HG03196 (cell line): Measurements from ENCODE around the gene PXDN.

ENCODE experiments used
- ATAC-seq: cut with Tn5 transposase; IDR thresholded peaks from one replicate; pipeline ENCODE4 v1.9.1; 2021; ENCODE audit not compliant: unreplicated experiment

Gene PXDN

DNA sequence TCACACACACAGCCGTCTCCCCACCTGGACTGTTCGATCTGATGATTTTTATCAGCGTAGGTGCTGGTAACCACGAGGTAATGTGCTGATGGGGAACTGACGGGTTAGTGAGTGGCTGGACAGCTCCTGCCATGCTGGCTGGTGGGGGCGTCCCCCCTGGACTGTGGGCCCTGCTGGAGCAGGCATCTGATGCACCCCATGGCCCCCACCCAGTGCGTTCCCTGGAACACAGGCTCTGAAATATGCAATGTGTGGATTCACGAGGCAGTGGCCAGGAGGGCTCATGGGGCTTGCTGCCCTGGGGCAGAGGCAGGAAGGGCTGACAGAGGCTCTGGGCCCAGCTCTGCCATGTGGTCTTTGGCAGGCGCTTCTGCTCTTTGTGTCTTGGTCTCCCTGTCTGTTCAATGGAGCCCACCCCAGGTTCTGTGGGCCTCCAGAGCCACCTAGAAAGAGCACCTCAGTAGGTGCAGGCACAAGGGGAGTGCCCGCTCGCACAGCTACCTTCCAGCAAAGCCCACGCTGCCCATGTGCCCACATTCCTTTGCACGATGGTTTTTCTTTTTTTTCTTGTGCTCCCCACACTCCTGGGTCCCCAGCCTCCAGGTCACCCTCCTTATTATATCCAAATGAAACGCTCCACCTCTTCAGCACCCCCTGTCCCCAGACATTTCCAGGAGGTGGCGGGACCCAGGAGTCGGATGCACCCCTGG lies 10.3 kb upstream of the PXDN start:
- no peak for ATAC-seq

DNA sequence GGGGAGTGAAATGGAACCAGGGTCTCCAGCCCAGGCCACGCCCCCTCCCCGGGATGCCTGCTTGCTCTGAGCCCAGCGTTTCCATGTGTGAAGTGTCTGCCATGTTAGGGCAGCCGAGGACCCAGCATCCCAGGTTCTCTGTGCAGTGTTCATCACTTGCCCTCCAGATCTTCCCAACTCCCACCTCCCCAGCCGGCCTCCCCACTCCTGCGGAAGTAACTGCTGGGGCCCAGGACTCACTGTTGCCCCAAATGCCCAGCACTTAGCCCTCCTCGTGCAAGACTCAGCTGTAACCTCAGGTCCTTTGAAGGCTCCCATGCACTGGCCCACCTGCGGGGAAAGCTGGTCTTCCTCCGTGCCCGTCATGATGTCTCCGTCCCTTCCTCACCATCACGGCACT lies 9.7 kb upstream of the PXDN start:
- no peak for ATAC-seq

DNA sequence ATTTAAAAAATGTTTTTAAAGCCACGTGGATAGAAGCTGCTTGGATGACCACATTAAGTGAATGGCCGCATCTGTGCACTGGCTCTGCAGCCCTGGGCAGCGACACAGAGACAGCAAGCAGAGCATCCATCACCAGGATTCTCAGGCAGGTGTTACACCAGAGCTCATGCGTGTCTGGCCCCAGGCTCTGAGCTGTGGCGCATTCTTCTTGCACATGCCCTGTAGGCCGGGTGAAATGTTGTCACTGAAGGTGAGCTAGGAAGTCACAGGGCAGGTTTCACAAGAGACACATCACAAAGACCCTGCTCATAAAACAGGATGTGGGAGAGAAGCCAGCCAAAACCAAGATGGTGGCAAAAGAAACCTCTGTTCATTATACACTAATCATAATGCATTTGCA lies 8.4 kb upstream of the PXDN start:
- no peak for ATAC-seq

DNA sequence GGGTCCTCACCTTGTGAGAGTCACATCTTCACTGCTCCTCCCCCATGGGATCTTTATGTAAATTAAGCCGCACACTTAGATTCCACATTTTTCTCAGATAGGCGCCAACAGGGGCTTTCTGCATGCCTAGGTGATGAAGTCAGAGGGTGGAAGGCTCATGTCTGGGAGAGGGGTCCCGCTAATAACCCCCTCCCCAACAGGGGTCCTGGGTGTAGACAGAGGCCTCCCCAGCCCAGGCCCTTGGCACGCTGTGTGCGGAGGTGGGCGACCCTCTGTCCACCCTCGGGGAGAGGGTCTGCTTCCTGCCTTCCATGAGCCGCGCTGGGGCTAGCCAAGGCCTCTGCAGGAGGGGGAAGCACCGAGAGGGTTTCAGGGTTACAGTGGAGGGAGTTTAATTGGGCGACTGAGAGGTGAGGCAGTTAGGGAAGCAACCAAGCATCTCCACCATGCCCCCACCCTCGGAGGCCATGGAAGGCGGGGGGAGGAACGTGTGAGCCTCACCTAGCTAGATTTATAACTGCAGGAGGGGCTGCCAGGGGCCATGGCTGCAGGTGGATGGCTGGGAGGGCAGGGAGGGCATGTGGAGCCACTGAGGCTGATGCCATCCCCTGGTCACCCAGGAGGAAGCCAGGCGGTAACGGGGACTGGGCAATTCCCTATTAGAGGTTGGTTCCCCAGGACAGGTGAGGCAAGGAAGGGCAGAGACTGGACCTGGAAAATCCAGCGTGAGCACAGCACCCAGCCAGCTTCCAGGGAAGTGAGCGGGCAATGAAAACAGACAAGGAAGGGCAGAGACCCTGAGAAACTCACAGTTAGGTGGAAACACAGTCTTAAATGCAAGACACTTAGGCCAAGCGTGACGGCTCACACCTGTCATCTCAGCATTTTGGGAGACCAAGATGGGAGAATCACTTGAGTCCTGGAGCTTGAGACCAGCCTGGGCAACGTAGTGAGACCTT lies 7.7 kb upstream of the PXDN start:
- no peak for ATAC-seq

DNA sequence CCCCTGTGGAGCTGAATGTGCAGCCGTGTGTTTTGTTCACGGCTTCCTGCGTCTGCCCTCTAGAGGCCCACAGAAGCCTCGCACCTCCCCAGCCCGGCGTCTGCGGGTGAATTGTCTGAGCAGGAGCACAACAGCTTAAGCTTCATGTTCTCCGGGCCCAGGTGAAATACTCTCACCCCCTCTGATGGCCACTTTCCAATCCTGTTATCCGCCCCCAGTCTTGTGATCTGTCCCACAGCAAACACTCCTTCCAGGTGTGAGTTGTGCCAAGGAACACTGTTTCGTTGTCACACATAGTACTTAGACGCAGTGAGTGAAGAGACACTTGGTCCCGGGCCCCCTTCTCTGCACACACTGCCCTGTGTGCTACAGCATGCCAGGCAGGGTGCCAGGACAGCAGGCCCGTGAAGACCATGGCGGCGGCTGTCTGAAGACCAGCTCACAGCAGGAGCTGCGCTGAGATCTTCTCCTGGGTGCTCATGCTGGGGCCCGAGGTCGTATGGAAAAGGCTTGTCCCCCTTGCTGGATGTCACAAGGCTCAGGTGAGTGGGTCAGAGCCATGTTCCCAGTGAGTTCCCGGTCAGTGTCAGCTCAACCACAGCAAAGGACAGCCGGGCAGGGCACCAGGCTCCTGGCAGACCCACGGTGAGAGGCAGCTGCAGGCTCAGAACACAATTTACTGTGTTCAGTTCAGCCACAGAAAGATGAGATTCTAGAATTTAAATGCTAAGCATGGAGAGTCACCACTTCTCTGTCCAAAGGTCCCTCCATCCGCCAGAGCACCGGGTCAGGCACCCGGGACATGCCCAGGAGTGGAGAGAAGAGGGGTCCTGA lies 6.8 kb upstream of the PXDN start:
- no peak for ATAC-seq

DNA sequence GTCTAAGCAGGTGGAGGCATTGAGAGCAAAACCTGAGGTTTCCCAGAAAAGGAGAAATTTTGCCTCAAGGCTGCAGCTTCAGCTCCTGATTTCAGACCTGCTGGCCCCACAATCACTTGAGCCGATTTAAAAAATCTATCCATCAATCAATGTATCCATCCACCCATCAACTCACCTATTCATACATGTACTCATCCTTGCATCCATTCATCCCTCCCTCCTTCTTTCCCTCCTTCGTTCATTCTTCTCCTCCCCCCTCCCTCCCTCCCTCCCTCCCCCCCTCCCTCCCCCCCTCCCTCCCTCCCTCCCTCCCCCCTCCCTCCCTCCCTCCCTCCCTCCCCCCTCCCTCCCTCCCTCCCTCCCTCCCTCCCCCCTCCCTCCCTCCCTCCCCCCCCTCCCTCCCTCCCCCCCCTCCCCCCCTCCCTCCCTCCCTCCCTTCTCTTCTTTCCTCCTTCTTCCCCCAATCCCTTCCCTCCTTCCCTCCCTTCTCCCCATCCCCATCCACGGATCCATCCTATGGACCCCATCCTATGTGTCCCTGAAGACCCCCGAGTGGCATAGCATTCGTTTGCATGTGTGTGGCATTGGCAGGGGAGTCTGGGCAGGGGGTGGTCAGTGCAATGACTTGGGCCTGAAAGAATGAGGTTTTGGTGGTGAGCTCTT lies 6.1 kb upstream of the PXDN start:
- no peak for ATAC-seq

DNA sequence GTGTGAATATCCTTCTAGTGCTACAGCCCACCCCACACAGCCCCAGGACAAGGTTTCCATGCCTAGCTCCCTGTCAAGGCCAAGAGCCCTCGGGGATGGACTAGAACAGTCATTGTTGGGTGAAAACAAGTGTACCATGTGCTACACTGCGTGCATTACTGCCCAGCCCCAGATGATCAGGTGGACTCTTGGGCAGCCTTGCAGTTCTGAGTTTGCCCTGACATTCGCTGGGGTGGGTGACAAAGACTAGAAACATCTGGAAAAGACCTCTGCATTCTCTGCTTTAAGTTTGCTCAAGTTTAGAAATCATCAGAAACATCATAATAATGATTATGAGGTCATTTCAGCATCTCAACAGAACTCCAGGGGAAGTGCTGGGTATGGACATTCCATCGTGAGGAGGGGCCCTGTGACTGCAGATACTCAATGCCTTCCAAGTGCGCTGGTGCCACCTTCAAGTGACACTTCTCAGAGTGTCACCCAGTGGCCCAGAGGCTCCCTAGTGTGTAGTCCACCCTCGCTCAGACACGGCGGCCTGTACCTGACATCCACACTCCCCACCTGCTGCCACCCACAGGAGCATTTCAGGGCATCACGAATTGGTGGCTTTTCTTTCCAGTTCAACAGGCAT lies 5.3 kb upstream of the PXDN start:
- no peak for ATAC-seq

DNA sequence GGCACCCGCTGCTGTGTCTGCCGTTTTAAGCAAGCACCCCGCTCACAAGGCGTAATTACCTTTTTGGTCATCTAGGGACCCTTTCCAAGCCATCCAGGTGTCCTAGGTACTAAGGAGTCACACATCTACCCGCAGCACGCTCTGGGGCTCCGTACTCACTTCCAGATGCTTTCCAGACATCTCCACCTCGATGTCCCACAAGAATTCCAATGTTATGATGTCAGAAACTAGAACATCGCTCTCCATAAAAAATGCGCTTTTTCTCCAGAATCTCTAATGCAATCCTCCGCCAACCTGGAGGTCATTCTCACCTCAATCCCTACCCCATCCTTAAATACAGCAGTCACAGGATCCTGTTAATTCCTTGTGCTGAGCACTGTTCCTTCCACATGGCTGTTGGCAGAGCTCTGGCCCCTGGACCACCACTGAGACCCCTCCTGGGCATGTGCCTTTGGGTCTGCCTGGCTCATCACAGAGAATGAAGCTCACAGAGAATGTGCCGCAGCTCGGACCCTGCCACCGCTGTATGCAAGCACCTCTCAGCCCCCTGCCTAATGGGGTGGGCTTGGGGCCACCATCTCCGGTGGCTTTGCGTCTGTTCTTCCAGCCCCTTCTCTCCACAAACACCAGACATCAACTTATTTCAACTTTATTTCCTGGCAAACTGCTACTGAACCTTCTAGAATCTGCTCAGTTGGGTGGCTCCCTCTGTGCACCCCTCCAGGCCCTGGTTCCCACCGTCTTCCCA lies 4.6 kb upstream of the PXDN start:
- ATAC-seq: no peak

DNA sequence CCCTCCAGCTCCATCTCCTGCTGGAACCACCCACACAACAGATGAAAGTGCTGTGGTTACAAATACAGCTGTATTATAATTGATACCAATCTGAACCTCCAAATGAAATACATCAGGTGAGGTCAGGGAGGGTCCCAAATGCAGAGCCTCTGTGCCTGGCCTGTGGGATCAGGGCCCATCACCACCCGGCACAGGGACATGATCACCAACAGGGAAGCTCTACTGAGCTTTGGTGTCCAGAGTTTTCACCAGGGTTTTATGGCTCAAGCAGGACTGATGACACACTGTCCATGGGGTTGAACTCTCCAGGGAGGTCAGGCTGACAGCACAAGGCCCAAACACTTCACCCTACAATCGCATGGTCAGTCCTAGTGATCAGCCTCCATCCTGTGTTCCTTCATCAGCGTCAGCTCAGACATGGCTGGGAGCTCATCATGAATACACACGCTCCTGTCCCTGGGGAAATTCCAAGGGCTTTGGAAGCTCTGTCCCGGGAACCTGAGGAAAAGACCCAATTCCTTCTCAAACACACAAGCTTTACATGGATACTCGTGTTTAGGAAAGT lies 3.9 kb upstream of the PXDN start:
- no peak for ATAC-seq

DNA sequence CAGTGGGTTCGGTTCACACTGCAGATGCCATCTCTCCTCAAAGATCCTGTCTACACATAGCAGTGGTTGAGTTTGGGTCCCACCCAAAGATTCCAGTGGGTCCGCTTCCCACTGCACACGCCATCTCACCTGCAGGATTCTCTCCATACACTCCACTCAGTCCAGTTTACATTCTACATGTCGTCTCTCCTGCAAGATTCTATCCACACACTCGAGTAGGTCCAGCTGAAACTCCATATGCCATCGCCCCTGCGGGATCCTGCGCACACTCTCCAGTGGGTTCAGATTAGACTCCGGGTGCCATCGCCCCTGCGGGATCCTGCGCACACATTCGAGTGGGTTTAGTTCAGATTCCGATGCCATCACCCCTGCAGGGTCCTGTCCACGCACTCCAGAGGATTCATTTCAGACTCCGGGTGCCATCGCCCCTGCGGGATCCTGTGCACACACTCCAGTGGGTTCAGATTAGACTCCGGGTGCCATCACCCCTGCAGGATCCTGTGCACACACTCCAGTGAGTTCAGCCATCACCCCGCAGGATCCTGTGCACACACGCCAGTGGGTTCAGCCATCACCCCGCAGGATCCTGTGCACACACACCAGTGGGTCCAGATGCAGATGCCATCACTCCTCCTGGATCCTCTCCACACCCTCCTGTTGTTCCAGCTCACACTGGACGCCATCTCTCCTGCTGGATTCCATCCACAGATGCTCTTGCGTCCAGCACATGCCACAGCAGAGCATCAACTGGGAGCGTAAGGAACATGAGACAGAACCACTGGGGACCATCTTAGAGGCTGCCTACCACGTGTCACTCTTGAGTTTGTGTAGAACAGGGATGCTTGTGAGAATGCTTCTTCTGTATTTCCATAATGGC lies 3.0 kb upstream of the PXDN start:
- no peak for ATAC-seq

DNA sequence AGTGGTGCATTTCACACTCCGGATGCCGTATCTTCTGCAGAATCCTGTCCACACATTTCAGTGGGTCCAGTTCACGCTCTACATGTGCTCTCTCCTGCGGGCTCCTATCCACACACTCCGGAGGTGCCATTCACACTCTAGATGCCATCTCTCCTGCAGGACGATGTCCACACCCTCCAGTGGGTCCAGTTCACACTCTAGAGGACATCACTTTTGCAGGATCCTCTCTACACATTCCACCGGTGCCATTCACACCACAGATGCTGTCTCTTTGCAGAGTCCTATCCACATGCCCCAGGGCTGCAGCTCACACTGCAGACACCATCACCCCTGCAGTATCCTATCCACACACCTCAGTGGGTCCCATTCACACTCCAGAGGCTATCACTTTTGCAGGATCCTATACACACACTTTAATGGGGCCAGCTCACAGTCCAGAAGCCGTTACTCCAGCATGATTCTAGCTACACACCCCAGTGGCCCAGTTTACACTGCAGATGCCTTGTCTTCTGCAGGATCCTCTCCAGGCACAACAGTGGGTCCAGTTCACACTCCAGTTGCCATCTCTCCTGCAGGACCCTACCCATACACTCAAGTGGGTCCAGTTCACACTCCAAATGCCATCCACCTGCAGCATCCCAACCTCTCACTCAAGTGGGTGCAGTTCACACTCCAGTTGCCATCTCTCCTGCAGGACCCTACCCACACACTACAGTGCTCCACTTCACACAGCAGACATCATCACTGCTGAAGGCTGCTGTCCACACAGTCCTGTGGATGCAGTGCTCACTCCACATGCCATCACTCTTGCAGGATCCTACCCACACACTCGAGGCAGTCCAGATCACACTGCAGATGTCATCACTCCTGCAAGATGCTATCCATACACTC lies 2.1 kb upstream of the PXDN start:
- no peak for ATAC-seq

DNA sequence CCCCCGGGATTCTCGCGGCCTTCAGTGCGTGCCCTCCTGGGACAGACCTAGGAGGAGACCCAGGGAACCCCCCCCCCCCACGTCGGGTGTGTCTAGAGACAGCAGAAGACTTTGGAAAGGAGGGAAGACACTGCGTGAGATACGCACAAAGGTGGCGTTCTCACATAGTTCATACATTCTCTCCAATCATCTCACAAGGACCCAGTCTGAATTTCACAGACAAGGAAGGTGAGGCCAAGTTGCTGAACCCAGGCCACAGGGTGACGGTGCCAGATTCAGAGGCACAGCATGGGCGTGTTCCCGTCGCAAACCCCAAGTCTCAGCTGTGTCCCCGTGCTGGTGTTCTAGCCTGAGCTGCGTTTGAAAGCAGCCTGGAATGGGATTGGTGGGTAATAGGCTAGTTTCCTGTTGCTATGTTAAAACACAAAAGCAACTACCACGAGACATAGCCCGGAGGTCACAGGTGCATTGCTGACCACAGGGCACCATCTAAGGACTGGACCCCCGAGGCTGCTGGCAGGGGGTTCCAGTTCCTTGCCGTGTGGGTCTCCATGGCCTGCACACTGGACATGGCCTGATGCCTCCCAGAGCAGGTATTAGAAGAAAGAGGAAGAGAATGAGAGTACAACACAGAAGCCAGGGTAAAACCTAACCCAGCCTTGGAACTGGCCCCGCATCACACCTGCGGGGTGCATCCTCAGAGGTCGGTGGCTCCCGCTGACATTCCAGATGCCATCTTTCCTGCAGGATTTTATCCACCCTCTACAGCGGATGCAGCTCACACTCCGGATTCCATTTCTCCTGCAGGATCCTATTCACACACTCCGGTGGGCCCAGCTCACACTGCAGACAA lies 1.1 kb upstream of the PXDN start:
- ATAC-seq: no peak

DNA sequence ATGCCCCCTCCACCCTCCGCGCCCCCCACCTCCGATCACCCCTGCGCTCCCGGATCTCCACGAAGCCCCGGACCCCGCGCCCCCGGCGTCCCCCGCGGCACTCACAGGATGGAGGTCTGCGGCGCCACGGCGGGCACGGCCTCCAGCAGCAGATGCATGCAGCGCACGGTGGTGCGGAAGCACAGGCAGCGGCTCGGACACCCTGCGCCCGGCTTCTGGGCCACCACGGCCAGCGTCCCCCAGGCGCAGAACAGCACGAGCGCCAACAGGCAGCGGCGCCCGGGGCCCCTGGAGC lies 217 bp downstream of the PXDN start:
- no peak for ATAC-seq

DNA sequence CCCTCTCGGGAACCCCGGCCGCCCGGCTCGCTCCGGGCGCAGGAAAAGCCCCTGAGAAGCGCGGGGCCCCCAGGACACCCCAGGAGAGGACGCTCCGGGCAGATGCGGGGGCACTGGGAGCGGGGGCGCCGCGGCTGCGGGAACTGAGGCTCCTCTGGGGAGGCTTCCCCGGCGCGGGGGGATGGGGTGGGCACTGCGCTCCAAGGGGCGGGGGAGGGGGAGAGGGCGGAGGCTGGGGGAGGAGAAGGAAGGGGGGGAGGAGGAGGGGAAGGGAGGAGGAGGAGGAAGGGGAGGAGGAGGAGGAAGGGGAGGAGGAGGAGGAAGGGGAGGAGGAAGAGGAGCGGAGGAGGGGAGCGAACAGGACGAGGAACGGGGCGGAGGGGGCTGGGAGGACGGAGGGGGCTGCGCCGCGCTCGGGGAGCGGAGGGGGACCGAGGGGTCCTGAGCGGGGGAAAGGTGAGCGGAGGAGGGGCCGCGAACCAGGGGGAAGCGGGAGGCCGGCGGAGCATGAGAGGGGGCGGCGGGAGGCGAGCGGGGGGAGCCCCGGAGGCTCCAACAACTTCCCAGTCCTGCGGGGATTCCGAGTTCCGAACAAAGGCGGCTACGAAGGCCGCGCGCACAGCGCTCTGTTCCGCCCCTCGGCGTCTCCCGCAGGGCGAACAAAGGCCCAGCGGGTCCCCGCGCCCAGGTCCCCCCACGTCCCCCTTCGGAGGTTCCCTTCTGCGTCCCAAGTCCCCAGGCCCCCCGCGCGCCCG lies 742 bp downstream of the PXDN start:
- ATAC-seq: no peak

DNA sequence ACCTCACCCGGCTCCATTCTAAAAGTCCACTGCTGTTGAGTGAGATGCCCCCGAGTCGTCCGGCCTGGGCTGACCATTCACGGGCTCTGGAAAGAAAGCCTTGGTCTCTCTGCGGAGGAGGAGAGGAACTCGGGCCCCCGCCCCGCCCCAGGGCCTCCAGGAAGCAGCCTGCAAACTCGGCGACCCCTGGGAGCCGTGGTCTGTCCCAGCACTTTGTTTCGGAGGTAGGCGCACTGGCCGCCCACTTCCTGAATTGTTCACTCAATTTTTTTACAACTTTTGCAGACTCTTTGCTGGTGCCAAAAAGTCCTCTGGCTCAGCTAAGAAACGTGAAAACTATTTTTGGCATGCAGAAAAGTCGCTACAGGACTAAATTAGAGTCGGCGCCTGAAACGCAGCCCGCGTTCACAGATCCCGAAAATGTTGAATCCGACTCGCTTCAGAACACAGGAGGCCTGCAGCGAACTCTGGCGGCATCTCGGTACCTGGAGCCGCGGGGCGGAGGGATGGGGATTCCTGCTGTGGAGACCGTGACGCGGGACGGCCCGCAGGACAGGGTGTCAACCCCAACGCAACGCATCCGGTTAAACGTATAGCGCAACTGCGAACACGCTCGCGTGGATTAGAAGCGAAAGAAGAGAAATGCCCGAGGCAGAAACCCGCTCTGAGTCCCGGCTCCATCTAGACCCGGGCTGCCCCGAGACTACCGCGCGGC lies 1.5 kb downstream of the PXDN start:
- ATAC-seq: no peak
